Measurements from ENCODE around the gene BCL7C. TPM values are rescaled to one million over a fixed set of nuclear protein-coding genes. Genes with fewer than 3 reads are reported as not detected.

Gene BCL7C
- total and polyA plus RNA-seq, 2 of the 4 experiments (the other 2 are of a cell fraction) = 32.3 to 34.9 TPM

DNA sequence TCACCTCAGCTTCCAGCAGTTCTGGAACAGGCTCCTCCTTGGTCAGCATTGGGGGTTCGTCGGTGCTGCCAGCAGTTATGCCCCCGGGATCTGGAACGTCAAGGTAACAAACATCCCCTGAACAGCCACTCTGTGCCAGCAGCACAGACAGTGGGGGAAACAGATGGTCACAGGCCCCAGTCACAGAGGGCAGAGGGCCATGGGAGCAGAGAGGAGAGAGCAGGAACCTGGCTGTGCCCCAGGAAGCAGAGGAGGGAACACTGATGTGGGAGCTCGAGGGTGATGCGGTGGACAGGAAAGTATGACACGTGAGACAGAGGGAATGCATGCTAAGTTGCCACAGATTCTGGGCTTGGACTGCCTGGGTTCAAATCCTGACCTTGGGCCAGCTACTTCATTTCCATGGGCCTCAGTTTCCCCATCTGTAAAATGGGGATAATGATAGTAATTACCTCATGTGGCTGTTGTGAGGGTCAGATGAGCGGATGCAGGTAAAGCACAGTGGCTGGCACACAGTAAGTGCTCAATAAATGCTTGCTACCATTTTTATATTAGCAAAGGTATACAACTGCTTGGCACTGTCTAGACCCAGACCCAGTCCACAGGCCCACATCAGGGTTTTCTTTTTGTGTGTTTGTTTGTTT, 4.9 kb downstream of the BCL7C start:
- Histone ChIP-seq H3K27ac (ENCODE audit: insufficient read depth, low read length) (no peak overlapping the region), H3K23ac (ENCODE audit: low read depth, low read length) (no peak overlapping the region), H4K8ac (ENCODE audit: low read depth in 2 of 2, low read length in 2 of 2) (no peak overlapping the region), H2AFZ (replicated peaks; ENCODE audit: low read length, poor library complexity) (no peak overlapping the region), H2BK5ac (ENCODE audit: low read depth, low read length, poor library complexity, severe bottlenecking) (no peak overlapping the region), H3K27me3 (ENCODE audit: control insufficient read depth, insufficient read depth, low read length) (no peaks in the 10 kb centered on the region), H2AK5ac (ENCODE audit: low read depth, low read length) (no peak overlapping the region), H3K56ac (ENCODE audit: extremely low read depth, insufficient read depth, low read length) (no peak overlapping the region), H4K20me1 (ENCODE audit: insufficient read depth, low read length) (no peaks in the 10 kb centered on the region), H2BK20ac (ENCODE audit: low read depth, low read length) (no peak overlapping the region), H4K5ac (ENCODE audit: low read depth, low read length) (no peak overlapping the region), H3K79me1 (ENCODE audit: low read depth in 1 of 2, low read length in 2 of 2) (peaks cover 13 to 63% of the 10 kb centered on the region in 2 experiments), H2AK9ac (replicated peaks; ENCODE audit: low read depth, low read length, poor library complexity) (no peak overlapping the region), H3K4ac (ENCODE audit: low read depth, low read length) (no peak overlapping the region), H2BK15ac (ENCODE audit: low read depth, low read length) (no peak overlapping the region), H3K14ac (replicated peaks; ENCODE audit: low read depth, low read length) (no peak overlapping the region), H2BK120ac (ENCODE audit: low read depth, low read length) (no peak overlapping the region), H3K4me2 (ENCODE audit: low read depth, low read length) (no peak overlapping the region), H3K4me1 (ENCODE audit: control insufficient read depth, insufficient read depth, low read length) (peaks cover 5% of the 10 kb centered on the region), H3K18ac (ENCODE audit: low read depth, low read length) (no peak overlapping the region), H3K4me3 (ENCODE audit: insufficient read depth, low read depth, low read length) (no peak overlapping the region), H3K9me1 (ENCODE audit: insufficient read depth, low read length) (peaks cover 4% of the 10 kb centered on the region; the same call in 1 of the 2 replicates), H3K9me3 (ENCODE audit: control insufficient read depth, insufficient read depth, low read length) (no peaks in the 10 kb centered on the region), H4K91ac (ENCODE audit: insufficient read depth, low read depth, low read length) (no peak overlapping the region), H3K9ac (ENCODE audit: low read depth, low read length) (no peak overlapping the region), H3K36me3 (ENCODE audit: control insufficient read depth, insufficient read depth, low read length) (peaks cover 44% of the 10 kb centered on the region)
- TF ChIP-seq, protein P1, sequence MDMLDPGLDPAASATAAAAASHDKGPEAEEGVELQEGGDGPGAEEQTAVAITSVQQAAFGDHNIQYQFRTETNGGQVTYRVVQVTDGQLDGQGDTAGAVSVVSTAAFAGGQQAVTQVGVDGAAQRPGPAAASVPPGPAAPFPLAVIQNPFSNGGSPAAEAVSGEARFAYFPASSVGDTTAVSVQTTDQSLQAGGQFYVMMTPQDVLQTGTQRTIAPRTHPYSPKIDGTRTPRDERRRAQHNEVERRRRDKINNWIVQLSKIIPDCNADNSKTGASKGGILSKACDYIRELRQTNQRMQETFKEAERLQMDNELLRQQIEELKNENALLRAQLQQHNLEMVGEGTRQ (IDR thresholded peaks at IDR 0.05; ENCODE audit: low read depth, low read length) = no peak
- TF ChIP-seq, protein P2, sequence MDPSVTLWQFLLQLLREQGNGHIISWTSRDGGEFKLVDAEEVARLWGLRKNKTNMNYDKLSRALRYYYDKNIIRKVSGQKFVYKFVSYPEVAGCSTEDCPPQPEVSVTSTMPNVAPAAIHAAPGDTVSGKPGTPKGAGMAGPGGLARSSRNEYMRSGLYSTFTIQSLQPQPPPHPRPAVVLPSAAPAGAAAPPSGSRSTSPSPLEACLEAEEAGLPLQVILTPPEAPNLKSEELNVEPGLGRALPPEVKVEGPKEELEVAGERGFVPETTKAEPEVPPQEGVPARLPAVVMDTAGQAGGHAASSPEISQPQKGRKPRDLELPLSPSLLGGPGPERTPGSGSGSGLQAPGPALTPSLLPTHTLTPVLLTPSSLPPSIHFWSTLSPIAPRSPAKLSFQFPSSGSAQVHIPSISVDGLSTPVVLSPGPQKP (IDR thresholded peaks at IDR 0.05; ENCODE audit: borderline replicate concordance, low read depth, low read length) = no peak
- no peak for TF ChIP-seq CEBPB (IDR thresholded peaks at IDR 0.05; ENCODE audit: low read depth, low read length)
- no peak for TF ChIP-seq SMC3 (IDR thresholded peaks at IDR 0.05; ENCODE audit: low read depth, low read length)
- no peak for TF ChIP-seq RCOR1 (IDR thresholded peaks at IDR 0.05; ENCODE audit: insufficient replicate concordance, low read length)
- TF ChIP-seq CHD1 (IDR thresholded peaks at IDR 0.05; ENCODE audit: low read depth, low read length) = no peak
- no peak for TF ChIP-seq FOS (IDR thresholded peaks at IDR 0.05; ENCODE audit: low read depth, low read length)
- no peak for TF ChIP-seq MXI1 (IDR thresholded peaks at IDR 0.05; ENCODE audit: borderline replicate concordance, low read depth, low read length)
- TF ChIP-seq CTCF (conservative IDR thresholded peaks at IDR 0.05; ENCODE audit: low read depth, low read length) = no peak
- TF ChIP-seq MAZ (IDR thresholded peaks at IDR 0.05; ENCODE audit: borderline replicate concordance, low read depth, low read length) = no peak
- TF ChIP-seq POLR2A (IDR thresholded peaks at IDR 0.05; ENCODE audit: low read depth, low read length) = no peak
- no peak for TF ChIP-seq NFE2L2 (IDR thresholded peaks at IDR 0.05; ENCODE audit: low read depth, low read length)
- TF ChIP-seq BHLHE40 (IDR thresholded peaks at IDR 0.05; ENCODE audit: low read depth, low read length) = no peak
- intact Hi-C loops (cut with micrococcal nuclease) (no loop called here), dilution Hi-C loops (cut with HindIII; ENCODE audit: low sequenced_read_pairs, unreplicated experiment) (no loop called here), in situ Hi-C loops (cut with MboI; ENCODE audit: low sequenced_read_pairs) (no loop called here)
- no TSS peak for BruUV-seq (replicated peaks)
- ChIA-PET POLR2A (ENCODE audit: unreplicated experiment) (no interaction called here), CTCF (no interaction called here)
- ATAC-seq (ENCODE audit: low read depth) (no peak), DNase-seq (no peak)
- 91% methylated on average over 5 of the region's 8 CpGs; no CpG with 5 or more reads in 1 of the 2 experiments for WGBS, 2 experiments (ENCODE audit: extremely low coverage in 2 of 2, insufficient read length in 1 of 2)
